ENCODE data around the gene SLF2. TPM values are rescaled to one million over a fixed set of nuclear protein-coding genes. Genes with fewer than 3 reads are reported as not detected.

Gene SLF2
- total RNA-seq, 2 donors from 2014 or later = 15.1 to 21.9 TPM

DNA sequence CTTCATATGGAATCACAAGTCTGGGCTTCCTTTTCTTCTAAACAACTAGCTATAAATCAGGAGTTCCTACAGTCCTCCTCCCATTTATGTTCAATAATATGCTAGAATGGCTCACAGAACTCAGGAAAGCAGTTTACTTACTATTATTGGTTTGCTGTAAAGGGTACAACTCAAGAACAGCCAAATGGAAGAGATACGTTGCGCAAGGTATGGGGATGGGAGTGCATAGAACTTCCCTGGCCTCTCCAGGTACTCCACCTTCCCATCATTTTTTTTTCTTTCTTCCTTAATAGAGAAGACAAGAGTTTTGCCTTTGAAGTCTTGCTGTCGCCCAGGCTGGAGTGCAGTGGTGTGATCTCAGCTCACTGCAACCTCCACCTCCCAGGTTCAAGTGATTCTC lies 29.5 kb downstream of the SLF2 start:
- intact Hi-C loops (cut with DNase I) = no loop called here
- H3K9me3 ChIP-seq = no peaks in the 10 kb centered on the region
- TF ChIP-seq, protein P1, sequence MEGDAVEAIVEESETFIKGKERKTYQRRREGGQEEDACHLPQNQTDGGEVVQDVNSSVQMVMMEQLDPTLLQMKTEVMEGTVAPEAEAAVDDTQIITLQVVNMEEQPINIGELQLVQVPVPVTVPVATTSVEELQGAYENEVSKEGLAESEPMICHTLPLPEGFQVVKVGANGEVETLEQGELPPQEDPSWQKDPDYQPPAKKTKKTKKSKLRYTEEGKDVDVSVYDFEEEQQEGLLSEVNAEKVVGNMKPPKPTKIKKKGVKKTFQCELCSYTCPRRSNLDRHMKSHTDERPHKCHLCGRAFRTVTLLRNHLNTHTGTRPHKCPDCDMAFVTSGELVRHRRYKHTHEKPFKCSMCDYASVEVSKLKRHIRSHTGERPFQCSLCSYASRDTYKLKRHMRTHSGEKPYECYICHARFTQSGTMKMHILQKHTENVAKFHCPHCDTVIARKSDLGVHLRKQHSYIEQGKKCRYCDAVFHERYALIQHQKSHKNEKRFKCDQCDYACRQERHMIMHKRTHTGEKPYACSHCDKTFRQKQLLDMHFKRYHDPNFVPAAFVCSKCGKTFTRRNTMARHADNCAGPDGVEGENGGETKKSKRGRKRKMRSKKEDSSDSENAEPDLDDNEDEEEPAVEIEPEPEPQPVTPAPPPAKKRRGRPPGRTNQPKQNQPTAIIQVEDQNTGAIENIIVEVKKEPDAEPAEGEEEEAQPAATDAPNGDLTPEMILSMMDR (IDR thresholded peaks at IDR 0.05) = no peak
- H3K36me3 ChIP-seq = no peaks in the 10 kb centered on the region
- H3K4me1 ChIP-seq = no peaks in the 10 kb centered on the region
- H3K4me3 ChIP-seq = no peak overlapping the region
- H3K27me3 ChIP-seq = no peaks in the 10 kb centered on the region
- no peak overlapping the region for H3K9ac ChIP-seq (ENCODE audit: low read depth in 2 of 2, low read length in 2 of 2)
- no peak overlapping the region for H3K27ac ChIP-seq
- no peak for DNase-seq

DNA sequence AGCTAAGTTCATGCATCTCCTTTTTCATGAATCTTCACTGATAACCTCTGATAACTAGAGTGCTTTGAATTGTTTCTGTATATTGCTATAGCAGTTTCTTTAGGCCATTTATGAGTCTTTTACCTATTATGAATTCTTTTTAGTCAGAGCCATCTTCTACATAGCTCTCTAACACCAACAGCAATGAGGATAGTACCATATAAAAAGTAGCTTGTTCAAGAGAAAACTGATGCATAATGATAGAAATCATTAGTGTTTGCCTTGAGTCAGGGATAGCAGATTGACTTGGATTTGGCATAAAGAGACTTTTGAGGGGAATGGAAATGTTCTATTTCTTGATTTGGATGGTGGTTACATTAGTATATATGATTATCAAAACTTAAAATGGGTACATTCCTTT lies 30.7 kb downstream of the SLF2 start:
- intact Hi-C loops (cut with DNase I) = no loop called here
- no peaks in the 10 kb centered on the region for H3K9me3 ChIP-seq
- TF ChIP-seq, protein P1 (IDR thresholded peaks at IDR 0.05) = no peak
- no peaks in the 10 kb centered on the region for H3K27me3 ChIP-seq
- H3K4me1 ChIP-seq = no peaks in the 10 kb centered on the region
- no peak overlapping the region for H3K9ac ChIP-seq (ENCODE audit: low read depth in 2 of 2, low read length in 2 of 2)
- H3K27ac ChIP-seq = no peak overlapping the region
- no peak overlapping the region for H3K4me3 ChIP-seq
- H3K36me3 ChIP-seq = no peaks in the 10 kb centered on the region
- DNase-seq = no peak

GRCh38 chr10:100945754-100946153 lies 33.0 kb downstream of the SLF2 start:
- no peak for DNase-seq
- H3K36me3 ChIP-seq = peaks cover 6% of the 10 kb centered on the region
- H3K9me3 ChIP-seq = no peaks in the 10 kb centered on the region
- no peak overlapping the region for H3K4me3 ChIP-seq
- TF ChIP-seq, protein P1 (IDR thresholded peaks at IDR 0.05) = no peak
- no peaks in the 10 kb centered on the region for H3K4me1 ChIP-seq
- no peak overlapping the region for H3K9ac ChIP-seq (ENCODE audit: low read depth in 2 of 2, low read length in 2 of 2)
- no peak overlapping the region for H3K27ac ChIP-seq
- H3K27me3 ChIP-seq = no peaks in the 10 kb centered on the region
- intact Hi-C loops (cut with DNase I) = no loop called here

GRCh38 chr10:100948916-100949315 lies 36.2 kb downstream of the SLF2 start:
- intact Hi-C loops (cut with DNase I) = no loop called here
- H3K9me3 ChIP-seq = no peaks in the 10 kb centered on the region
- no peaks in the 10 kb centered on the region for H3K4me1 ChIP-seq
- no peak overlapping the region for H3K27ac ChIP-seq
- TF ChIP-seq, protein P1 (IDR thresholded peaks at IDR 0.05) = no peak
- H3K36me3 ChIP-seq = peaks cover 11% of the 10 kb centered on the region
- H3K27me3 ChIP-seq = no peaks in the 10 kb centered on the region
- no peak overlapping the region for H3K9ac ChIP-seq (ENCODE audit: low read depth in 2 of 2, low read length in 2 of 2)
- DNase-seq = no peak
- H3K4me3 ChIP-seq = no peak overlapping the region

DNA sequence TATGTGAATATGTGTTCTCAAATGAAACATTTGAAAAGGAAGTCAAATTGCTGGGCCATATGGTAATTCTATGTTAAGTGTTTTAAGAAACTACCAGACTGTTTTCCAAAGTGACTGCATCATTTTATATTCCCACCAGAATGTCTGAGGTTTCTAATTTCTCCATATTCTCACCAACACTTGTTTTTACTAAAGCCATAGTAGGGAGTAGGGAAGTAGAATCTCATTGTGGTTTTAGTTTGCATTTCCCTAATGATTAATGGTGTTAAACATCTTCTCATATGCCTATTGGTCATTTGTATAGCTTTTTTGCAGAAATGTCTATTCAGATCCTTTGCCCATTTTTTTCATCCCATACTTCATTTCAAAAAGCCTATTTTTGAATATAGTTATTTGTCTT lies 47.5 kb downstream of the SLF2 start:
- H3K9me3 ChIP-seq = no peaks in the 10 kb centered on the region
- intact Hi-C loops (cut with DNase I) = loop anchor here (10.0 kb wide), 1 partner anchor 45 kb away; the partner anchor contains the start of gene SLF2
- no peaks in the 10 kb centered on the region for H3K36me3 ChIP-seq
- H3K4me1 ChIP-seq = no peaks in the 10 kb centered on the region
- H3K27ac ChIP-seq = no peak overlapping the region
- DNase-seq = no peak
- no peak overlapping the region for H3K9ac ChIP-seq (ENCODE audit: low read depth in 2 of 2, low read length in 2 of 2)
- H3K4me3 ChIP-seq = no peak overlapping the region
- no peaks in the 10 kb centered on the region for H3K27me3 ChIP-seq
- TF ChIP-seq, protein P1 (IDR thresholded peaks at IDR 0.05) = no peak
